Vagina (tissue), 2 donors: ENCODE results near the gene DUSP28. TPM values are rescaled to one million over a fixed set of nuclear protein-coding genes. Genes with fewer than 3 reads are reported as not detected.
"Not testable (repeated sequence)": the region's sequence is repeated elsewhere in the genome, so short reads cannot be mapped to it uniquely, and the experiment has no call there.

Experiments
- DNase-seq, 2 donors: peaks; one replicate each; pipeline ENCODE4 v3.0.0-alpha.2; 2017; ENCODE audit errors: extremely low spot score in 2 of 2
- H3K27ac ChIP-seq: fragments of 200-600 bp; sonication (generic); one replicate; pipeline ENCODE4 v1.5.1; 2019
- H3K27me3 ChIP-seq: fragments of 200-600 bp; sonication (generic); one replicate; pipeline ENCODE4 v1.5.1; 2019
- H3K36me3 ChIP-seq, 2 donors: fragments of 200-600 bp; sonication (generic); one replicate each; pipeline ENCODE4 v1.5.1; 2017 to 2019
- H3K4me1 ChIP-seq: fragments of 200-600 bp; sonication (generic); one replicate; pipeline ENCODE4 v1.5.1; 2019
- H3K4me3 ChIP-seq, 2 donors: fragments of 200-600 bp; sonication (generic); 1 replicate in 1 of 2; 2 replicates in 1 of 2; pipeline ENCODE4 v1.5.1; 2016 to 2019
- H3K9me3 ChIP-seq: fragments of 200-600 bp; sonication (generic); one replicate; pipeline ENCODE4 v1.5.1; 2019
- CTCF ChIP-seq, 3 experiments: fragments of 450-650 bp in 2 of 3; fragments of 200-600 bp in 1 of 3; sonication (generic) in 1 of 3; IDR thresholded peaks; one replicate each; pipeline ENCODE4 v1.5.1; 2017 to 2019; ENCODE audit warnings: antibody characterized with exemption in 3 of 3, mild to moderate bottlenecking in 2 of 3, moderate library complexity in 2 of 3
- POLR2A ChIP-seq, 2 donors: fragments of 450-650 bp; IDR thresholded peaks; one replicate each; pipeline ENCODE4 v1.6.1; 2017; ENCODE audit warnings: antibody characterized with exemption in 2 of 2, mild to moderate bottlenecking in 2 of 2, moderate library complexity in 2 of 2
- POLR2AphosphoS5 ChIP-seq, 2 donors: sonication (generic); formaldehyde crosslinking; IDR thresholded peaks; one replicate each; pipeline ENCODE4 v1.9.0; 2017; ENCODE audit warnings: antibody characterized with exemption in 2 of 2, mild to moderate bottlenecking in 2 of 2, low read depth in 1 of 2; ENCODE audit not compliant: insufficient read depth in 1 of 2
- intact Hi-C: fragments of 100-400 bp; cut with DNase I; formaldehyde crosslinking; loops from one replicate; pipeline ENCODE4 v1.15.1; 2023
- total RNA-seq: library from RNA; depleted of rRNA; stranded (reverse); fragments of >200 nt; gene quantifications from one replicate; pipeline ENCODE4 v1.2.3, GENCODE V29; 2016

DUSP28 gene
- total RNA-seq, 1 donor from 2014 or later: 5.9 TPM

- intact Hi-C loops: no loop called here
- peak overlapping the region; percentile 55 to 56 for H3K4me3 ChIP-seq
- no peaks in the 10 kb centered on the region for H3K9me3 ChIP-seq
- no peak for TF ChIP-seq CTCF (IDR thresholded peaks at IDR 0.05)
- no peak for TF ChIP-seq POLR2AphosphoS5 (IDR thresholded peaks at IDR 0.05; ENCODE audit: insufficient read depth in 1 of 2, low read depth in 1 of 2)
- no peak for TF ChIP-seq POLR2A (IDR thresholded peaks at IDR 0.05)
- peaks cover 51% of the 10 kb centered on the region for H3K4me1 ChIP-seq
- no peaks in the 10 kb centered on the region for H3K36me3 ChIP-seq
- no peaks in the 10 kb centered on the region for H3K27me3 ChIP-seq
- H3K27ac ChIP-seq: no peak overlapping the region
- DNase-seq: no peak
Observed at GRCh38 chr2:240558236-240558761, 1.9 kb upstream of the DUSP28 start.

- H3K27ac ChIP-seq: no peak overlapping the region
- intact Hi-C loops: no loop called here
- TF ChIP-seq POLR2A (IDR thresholded peaks at IDR 0.05) (no peak), CTCF (IDR thresholded peaks at IDR 0.05) (no peak), POLR2AphosphoS5 (IDR thresholded peaks at IDR 0.05; ENCODE audit: insufficient read depth in 1 of 2, low read depth in 1 of 2) (no peak)
Observed at GRCh38 chr2:240559286-240559685, 871 bp upstream of the DUSP28 start.

GRCh38 chr2:240560480-240561324, 545 bp downstream of the DUSP28 start:
- H3K27me3 ChIP-seq: no peaks in the 10 kb centered on the region
- H3K36me3 ChIP-seq: no peaks in the 10 kb centered on the region
- DNase-seq: peak in 1 of 2 donors; percentile 99
- intact Hi-C loops: no loop called here
- TF ChIP-seq CTCF (IDR thresholded peaks at IDR 0.05): no peak
- TF ChIP-seq POLR2AphosphoS5 (IDR thresholded peaks at IDR 0.05; ENCODE audit: insufficient read depth in 1 of 2, low read depth in 1 of 2): peak; percentile 73 to 84
- peak in 1 of 2 donors; percentile 60 for TF ChIP-seq POLR2A (IDR thresholded peaks at IDR 0.05)
- H3K27ac ChIP-seq: peak overlapping the region; percentile 99
- H3K4me3 ChIP-seq: peak overlapping the region; percentile 95 to 97
- peaks cover 56% of the 10 kb centered on the region for H3K4me1 ChIP-seq
- H3K9me3 ChIP-seq: no peaks in the 10 kb centered on the region

More at GRCh38 chr2:240559286-240559685, 871 bp upstream of the DUSP28 start:
- peak in 1 of 2 donors; percentile 83 for DNase-seq
- Histone ChIP-seq H3K36me3 (no peaks in the 10 kb centered on the region), H3K4me1 (peaks cover 51% of the 10 kb centered on the region), H3K27me3 (no peaks in the 10 kb centered on the region), H3K4me3 (peak overlapping the region in 1 of 2 donors; percentile 95), H3K9me3 (no peaks in the 10 kb centered on the region)

- peak overlapping the region; percentile 99 for H3K27ac ChIP-seq
- no peak for DNase-seq
- peak overlapping the region; percentile 95 to 97 for H3K4me3 ChIP-seq
- no peaks in the 10 kb centered on the region for H3K27me3 ChIP-seq
- no peaks in the 10 kb centered on the region for H3K36me3 ChIP-seq
- H3K4me1 ChIP-seq: peaks cover 62% of the 10 kb centered on the region
- intact Hi-C loops: no loop called here
- H3K9me3 ChIP-seq: no peaks in the 10 kb centered on the region
- peak; percentile 17 to 25 for TF ChIP-seq POLR2AphosphoS5 (IDR thresholded peaks at IDR 0.05; ENCODE audit: insufficient read depth in 1 of 2, low read depth in 1 of 2)
- peak in 1 of 3 experiments; percentile 12 for TF ChIP-seq CTCF (IDR thresholded peaks at IDR 0.05)
- peak in 1 of 2 donors; percentile 3 for TF ChIP-seq POLR2A (IDR thresholded peaks at IDR 0.05)
Observed at GRCh38 chr2:240561325-240561971, 1.3 kb downstream of the DUSP28 start.

- H3K27me3 ChIP-seq, H3K4me3 ChIP-seq, H3K36me3 ChIP-seq, H3K9me3 ChIP-seq, H3K27ac ChIP-seq, intact Hi-C loops, DNase-seq: not testable (repeated sequence)
- peaks cover 60% of the 10 kb centered on the region for H3K4me1 ChIP-seq
Observed at GRCh38 chr2:240563231-240563630, 3.1 kb downstream of the DUSP28 start.
